G401.6 (cell line): ENCODE measurements around the gene MYL7.

ENCODE experiments used
- FAIRE-seq: peaks from 2 replicates; lab custom pipeline; 2012; peaks lifted over from hg19 to GRCh38; lab: Jason Lieb, UNC

MYL7 gene

DNA sequence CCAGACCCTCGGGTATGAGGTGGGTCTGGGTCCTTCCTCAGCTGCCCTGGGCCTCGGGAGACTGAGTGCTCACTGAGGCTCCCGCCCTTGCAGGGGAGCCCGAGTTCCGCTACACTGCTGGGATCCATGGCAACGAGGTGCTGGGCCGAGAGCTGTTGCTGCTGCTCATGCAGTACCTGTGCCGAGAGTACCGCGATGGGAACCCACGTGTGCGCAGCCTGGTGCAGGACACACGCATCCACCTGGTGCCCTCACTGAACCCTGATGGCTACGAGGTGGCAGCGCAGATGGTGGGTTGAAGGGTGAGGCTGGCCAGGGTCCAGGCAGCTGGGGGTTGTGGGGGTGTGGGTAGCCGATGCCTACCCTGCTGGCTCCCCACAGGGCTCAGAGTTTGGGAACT is 29.4 kb downstream of the MYL7 start:
- FAIRE-seq = no peak

DNA sequence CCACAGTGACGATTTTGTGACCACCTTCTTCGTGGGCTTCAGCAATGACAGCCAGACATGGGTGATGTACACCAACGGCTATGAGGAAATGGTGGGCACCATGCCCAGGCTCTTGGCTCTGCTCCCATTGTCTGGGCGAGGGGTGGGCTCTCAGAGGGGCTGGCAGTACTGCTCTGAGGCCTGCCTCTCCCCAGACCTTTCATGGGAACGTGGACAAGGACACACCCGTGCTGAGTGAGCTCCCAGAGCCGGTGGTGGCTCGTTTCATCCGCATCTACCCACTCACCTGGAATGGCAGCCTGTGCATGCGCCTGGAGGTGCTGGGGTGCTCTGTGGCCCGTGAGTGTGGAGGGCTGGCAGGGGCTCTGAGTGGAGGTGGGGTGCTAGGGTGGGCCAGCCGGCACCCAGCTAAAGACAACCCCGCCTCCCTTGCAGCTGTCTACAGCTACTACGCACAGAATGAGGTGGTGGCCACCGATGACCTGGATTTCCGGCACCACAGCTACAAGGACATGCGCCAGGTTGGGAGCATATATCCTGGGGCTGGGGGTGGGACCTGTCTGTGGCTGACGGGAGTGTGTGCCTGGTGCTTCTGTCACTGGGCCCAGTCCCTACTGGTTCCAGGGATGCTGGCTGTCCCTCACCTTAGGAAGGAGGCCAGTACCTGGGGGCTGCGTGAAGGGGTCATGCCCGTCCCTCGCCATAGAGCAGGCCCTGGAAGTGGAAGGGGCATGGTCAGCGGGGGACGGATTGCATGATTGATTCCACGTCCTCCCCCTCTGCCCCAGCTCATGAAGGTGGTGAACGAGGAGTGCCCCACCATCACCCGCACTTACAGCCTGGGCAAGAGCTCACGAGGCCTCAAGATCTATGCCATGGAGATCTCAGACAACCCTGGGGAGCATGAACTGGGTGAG is 30.2 kb downstream of the MYL7 start:
- no peak for FAIRE-seq

DNA sequence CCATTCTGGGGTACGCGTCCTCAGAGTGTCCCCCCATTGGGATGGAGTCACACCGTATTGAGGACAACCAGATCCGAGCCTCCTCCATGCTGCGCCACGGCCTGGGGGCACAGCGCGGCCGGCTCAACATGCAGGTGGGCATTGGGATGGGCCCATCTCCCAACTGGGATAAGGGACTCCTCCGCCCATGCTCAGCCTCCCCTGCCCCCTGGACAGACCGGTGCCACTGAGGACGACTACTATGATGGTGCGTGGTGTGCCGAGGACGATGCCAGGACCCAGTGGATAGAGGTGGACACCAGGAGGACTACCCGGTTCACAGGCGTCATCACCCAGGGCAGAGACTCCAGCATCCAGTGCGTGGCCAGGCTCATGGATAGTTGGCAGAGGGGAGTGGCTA is 31.1 kb downstream of the MYL7 start:
- no peak for FAIRE-seq

DNA sequence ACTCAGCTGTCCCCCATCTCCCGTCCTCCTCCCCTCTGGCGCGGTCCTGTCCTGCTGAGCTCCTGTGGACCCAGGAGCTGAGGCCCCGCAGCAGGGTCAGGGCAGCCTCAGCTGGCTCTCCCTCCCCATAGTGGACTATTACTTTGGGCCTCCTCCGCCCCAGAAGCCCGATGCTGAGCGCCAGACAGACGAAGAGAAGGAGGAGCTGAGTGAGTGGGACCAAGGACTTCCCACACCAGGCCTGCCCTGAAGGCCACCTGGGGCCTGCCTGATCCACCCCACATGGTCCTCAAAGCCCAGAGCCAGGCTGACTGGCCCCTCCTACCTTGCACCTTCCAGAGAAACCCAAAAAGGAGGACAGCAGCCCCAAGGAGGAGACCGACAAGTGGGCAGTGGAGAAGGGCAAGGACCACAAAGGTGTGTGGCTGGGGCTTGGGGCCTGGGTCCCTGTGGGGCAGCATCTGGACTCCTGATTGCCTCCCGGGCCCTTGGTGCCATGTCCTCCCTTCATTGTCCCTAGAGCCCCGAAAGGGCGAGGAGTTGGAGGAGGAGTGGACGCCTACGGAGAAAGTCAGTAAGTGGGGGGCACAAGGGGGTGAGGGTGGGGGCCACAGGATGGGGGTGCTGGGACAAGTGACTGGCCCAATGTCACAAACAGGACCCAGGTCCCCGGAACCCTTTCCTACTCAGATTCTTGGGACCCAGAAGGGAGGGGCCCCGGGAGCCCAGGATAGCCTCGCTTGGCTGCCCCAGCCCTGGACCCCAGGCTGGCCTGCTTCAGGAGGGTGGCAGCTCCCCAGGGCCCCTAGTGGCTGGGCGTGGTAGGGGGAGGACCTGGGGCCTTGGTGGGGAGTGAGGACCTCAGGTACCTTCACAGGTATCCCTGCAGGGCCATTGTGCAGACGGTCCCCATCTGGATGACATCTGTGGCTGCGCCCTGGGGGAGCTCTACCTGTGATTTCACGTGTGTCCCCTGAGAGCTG is 32.1 kb downstream of the MYL7 start:
- FAIRE-seq = no peak

DNA sequence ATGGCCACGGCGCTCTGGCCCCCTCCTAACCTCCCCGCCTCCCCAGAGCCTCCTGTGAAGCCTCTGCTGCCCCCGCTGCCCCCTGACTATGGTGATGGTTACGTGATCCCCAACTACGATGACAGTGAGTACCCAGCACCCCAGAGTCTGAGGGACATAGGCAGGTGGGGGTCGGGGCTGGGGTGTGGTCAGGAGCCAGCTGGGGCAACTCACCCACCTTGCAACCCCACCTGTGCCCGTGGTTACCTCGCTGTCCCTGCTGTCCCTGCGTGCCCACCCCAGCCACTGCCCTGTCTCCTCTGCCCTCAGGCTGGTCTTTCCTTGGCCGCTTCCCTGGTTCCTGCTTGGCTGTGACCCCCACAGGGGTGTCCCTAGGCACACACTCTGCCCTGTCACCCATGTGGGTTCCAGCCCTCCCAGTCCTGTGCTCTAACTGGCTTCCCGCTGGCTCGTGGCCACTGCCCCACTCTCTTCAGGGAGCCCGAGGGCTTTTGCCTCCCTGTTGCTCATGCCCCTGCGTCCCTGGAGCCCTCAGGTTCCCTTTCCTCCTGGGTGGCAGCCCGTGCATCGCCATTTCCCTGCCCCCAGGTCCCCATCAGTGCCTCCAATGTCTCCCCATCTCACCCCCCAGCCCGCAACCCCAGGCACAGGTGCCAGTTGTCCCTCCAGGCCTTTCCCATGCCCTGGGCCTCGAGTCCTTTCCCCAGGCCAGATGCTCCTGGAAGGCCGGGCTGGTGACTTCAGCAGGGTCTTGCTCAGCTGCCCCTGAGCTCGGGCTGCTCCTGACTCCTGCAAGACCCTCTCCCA is 33.0 kb downstream of the MYL7 start:
- FAIRE-seq = no peak

DNA sequence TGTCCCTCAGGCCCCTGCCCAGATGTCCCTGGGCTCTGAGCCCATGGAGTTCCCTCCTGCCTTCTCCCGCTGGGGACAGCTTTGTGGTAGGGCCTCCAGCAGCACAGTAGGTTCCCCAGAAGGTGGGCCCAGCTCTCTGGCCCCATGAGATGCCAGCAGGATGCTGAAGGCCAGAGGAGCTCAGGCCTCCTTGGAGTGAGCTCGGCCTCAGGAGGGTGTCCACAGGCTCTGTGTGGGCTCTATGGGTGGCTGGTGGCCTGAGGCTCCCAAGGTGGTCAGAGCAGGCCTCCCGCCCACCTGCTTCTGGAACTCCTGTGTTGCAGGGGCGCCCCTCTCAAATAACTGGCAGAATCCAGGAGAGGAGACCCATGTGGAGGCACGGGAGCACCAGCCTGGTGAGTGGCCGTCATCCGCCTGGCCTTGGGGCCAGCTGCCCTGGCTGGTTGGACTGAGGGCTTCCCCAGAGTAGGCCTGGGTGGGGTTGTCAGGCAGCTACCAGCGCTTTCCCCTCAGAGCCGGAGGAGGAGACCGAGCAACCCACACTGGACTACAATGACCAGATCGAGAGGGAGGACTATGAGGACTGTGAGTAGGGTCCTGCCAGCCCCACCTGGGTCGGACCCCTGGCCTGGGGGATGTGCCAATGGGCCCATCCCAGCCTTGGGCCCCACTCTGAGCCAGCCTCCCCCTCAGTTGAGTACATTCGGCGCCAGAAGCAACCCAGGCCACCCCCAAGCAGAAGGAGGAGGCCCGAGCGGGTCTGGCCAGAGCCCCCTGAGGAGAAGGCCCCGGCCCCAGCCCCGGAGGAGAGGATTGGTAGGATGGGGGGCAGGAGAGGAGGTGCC is 33.8 kb downstream of the MYL7 start:
- FAIRE-seq = no peak

DNA sequence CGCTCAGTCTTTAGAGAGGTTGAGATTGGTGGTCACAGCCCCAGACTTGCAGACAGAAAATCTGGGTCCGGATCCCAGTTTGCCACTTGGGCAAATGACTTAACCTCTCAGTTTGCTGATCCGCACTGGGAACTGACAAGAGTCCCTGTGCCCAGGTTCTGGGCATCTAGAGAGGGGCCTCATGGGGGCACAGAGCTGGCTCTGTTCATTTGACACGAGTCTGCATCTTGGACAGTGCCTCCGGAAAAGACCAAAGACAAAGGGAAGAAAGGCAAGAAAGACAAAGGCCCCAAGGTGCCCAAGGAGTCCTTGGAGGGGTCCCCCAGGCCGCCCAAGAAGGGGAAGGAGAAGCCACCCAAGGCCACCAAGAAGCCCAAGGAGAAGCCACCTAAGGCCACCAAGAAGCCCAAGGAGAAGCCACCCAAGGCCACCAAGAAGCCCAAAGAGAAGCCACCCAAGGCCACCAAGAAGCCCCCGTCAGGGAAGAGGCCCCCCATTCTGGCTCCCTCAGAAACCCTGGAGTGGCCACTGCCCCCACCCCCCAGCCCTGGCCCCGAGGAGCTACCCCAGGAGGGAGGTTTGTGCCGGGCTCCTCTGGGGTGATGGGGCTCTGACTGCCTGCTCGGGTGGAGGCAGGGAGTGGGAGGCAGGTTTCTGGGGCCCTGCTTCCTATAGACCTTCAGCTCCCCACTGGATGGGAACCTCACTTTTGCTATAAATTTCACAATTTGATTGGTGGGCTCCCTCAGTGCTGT is 34.6 kb downstream of the MYL7 start:
- no peak for FAIRE-seq

DNA sequence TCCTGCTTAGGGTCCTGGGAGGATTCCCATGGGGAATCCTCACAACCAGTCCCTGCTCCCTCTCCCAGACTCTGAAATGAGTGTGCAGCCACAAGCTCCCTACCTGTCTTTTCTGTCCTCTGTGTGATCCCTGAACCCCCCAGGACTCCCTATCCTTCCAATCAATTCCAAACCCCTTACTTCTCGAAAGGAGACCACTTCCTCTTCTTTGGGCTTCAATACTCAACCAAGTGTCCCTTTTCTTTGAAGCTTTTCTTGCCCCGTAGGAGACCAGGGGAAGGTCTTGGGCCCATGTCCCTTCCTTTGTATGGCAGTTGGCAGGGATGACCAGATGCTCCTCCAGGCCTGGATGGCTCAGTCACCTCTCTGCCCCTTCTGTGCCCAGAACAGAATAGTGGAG is 35.3 kb downstream of the MYL7 start:
- FAIRE-seq = no peak

DNA sequence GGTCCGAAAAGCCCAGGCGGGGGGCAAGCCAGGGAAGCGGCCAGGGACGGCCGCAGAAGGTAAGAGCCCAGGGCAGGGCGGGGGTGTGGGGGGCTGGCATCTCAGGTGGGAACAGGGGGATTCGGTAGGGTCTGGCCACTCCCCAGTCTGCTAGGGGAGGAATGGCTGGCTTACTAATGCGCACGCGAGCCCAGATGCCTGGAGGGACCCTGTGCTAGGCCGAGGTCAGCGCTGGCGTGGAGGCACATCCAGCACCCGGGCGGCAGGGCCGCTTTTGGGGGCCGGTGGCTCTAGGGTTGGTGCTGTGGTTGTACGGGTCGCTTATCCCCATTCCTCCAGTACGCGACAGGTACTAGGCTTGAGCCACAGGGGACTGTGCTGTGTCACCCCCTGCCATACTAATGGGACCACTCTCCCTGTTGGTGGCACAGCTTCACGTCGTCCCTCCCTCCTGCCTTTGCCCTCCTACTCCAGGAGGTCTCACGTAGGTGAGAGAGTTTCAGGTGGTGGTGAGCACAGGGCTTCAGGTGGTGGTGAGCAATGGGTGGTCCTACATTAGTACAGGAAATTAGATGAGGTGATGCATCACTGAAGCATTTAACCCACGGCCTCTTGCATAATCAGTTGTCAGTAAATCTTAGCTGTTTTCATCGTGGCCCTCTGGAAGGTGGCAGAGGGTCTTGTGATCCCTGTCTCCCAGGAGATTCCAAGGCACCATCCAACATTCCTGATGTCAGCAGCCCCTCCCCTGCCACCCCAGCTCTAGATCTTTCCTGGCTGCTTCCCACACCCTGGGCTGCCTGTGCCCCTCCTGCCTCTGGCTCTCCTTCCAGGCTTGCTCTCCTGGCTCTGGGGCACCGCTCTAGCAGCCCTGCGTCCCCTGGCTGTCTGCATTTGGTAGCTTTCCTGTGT is 36.0 kb downstream of the MYL7 start:
- FAIRE-seq = no peak

DNA sequence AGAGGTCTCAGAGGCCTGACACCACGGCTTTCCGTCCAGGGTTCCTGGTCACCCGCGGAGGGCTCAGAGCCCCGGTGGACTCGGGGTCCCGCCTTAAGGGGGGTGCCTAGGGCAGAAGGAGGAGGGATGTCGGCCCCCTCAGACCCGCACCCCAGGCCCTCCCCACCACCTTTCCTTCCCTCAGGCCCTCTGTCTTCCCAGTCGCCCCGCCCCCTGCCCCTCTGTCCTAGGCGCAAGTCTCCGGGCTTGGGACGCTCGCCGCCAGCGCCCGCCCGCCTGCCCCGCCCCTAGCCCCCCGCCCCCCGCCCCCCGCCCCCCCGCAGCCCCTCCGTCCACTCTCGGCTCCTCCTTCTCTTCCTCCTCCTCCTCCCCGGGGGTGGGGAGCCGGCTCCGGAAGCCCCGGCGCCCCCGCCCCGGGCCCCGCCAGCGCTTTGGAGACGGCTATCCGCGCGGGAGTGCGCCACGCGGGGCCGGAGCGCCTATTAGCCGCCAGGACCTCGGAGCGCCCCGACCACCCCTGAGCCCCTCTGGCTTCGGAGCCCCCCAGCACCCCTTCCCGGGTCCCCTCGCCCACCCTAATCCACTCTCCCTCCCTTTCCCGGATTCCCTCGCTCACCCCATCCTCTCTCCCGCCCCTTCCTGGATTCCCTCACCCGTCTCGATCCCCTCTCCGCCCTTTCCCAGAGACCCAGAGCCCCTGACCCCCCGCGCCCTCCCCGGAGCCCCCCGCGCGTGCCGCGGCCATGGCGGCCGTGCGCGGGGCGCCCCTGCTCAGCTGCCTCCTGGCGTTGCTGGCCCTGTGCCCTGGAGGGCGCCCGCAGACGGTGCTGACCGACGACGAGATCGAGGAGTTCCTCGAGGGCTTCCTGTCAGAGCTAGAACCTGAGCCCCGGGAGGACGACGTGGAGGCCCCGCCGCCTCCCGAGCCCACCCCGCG is 36.9 kb downstream of the MYL7 start, which contains the start of gene AEBP1:
AEBP1 (plus strand) TSS at position 423 of the 937 bp plus-strand sequence; CDS start at position 744, 321 bp downstream.
- no peak for FAIRE-seq

DNA sequence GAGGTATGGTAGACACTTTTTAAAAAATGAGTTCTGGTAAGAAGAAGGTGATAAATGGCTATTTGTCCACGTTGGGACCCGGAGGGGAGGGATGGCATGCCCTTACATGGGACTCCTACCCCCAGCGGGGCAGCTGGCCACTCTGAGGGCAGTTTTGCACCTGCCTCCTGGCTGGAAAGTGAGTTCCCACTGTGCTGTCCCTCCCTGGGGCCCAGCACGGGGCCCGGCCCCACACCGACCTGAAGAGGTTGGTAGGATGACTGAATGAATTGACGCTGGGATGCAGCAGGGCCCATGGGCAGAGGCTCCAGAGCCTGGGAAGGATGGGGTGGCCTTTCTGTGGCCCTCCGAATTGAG is 37.6 kb downstream of the MYL7 start:
- FAIRE-seq = no peak

DNA sequence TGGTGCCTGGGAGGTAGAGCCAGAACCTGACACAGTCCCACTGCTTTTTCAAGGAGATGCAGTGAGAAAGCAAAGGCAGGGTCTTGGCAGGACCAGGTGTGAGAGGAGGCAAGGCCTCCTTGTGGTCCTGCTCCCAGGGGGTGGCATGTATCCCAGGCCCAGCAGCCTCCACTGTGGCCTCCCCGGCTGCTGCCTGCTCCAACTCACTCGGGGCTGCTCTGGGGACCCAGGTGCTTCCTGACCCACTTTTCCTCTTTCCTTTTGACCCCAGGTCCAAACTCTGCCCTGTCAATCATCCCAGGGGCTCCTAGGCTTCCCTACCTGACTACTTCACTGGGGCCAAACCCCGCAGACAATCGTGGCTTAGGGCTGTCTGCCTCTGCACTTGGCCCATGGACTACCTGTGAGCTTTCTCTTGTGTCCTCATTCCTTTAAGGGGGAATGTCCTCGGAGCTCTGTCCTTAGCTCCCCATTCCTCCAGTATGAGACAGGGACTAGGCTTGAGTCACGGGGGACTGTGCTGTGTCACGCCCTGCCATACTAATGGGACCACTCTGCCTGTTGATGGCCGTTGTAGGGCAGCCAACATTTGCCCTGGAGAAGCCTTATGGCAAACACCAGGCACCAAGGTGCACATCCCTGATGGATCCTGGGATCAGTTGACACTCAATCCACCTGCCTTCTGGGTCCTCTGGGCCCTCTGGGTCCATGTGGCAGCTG is 38.1 kb downstream of the MYL7 start:
- FAIRE-seq = no peak

DNA sequence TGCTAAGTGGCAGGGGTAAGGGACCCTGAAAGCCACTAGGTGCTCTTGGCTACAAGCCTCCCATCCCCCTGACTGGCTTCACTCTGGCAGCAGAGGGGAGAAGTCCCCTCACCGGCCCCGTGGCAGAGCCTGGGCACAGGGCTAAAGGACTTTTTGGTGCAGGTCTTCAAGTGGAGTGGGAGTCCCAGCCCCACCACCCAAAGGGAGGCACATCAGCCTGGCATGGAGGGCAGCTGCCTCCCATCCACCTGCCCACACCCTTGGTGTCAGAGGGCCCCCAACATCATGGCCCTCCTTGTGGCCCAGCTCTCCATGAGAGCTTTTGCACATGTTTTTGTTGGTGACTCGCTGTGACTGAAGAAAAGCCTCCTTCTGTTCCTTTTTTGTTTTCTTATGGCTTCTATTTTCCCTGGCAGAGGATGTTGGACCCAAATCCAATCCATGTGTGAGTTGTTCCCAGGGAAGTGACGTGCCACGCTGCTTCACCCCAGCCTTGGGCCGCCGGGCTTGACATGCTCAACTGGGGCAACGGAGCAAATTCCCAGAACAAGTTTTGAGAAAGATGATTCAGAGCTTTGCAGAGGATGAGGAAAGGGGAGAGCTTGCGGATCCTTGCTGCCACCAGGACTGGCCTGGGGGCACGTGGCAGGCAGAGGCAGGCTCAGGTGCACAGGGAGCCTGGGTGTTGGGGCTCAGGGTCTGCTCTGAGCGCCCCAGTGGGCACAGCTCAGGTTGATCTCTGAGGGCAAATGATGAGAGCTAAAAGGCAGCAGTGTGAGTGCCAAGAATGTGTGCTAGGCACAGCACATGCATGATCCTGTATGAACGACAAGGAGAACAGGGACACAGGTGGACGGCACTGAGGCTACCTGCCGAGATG is 38.9 kb downstream of the MYL7 start:
- no peak for FAIRE-seq

DNA sequence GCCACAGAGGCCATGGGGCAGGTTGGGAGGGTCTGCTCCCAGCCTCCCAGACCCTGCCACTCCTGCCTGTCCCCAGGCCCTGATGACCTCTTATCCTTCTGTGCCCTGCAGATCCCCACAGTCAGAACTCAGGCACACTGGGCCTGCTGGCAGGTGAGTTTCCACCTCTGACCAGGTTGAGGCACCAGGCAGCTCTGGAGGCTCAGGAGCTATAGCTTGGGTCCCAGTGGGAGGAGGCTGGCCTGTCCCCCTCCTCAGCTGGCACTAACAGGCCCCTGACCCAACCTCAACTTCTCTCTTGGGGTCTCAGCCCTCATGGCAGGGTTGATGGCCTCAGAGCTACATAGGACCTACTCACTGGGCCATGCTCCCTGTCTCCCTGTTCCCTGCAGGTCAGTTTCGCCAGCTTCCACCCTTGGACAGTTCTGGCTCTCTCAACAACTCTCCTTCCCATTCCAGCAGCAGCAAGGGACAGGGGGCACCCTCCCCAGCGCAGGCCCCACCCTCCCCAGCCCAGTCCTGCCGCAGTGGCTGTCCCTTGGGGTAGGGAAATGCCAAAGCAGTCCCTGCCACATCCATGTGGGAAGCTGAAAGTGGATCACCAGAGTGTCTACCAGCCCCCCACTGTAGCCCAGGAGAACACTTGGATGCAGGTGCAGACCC is 39.7 kb downstream of the MYL7 start:
- FAIRE-seq = no peak

DNA sequence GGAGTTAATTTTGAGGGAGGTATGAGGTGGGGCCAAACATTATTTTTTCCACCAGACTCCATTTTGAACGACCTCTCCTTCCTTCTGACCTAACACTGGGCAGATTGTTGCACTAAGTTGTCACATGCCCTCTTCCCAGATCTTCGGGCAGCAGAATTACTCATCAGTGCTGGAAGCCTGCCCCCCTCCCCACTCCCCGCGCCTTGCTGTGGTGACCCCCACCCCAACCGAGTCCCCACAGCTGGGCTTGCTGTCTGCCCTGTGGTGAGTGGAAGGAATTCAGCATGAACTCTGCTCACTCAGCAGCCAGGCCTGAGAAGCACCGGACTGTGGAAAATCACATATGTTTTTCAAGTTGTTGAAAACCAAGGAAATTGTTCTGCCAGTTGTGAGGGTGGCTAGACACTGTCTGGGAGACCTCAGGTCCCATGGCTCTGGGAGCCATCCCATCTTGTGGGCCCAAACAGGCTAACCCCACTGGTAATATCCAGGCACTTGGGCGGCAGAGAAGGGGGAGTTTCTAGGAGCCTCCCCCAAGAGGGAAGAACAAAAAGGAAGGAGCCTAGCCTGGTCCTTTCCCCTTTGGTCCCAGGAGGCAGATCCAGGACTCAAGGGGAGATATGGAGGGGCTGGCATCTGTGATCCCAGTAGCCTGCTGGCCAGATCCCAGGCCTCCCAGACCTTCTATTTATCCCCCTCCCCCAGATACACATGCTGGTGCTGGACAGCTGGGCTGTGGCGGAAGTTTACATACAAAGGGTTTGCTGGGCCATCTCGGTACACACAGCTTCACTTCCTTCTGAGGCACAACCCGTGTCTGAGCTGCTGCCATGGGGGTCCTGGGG is 40.5 kb downstream of the MYL7 start:
- no peak for FAIRE-seq
